Measurements from ENCODE around the gene KRTCAP3. TPM values are rescaled to one million over a fixed set of nuclear protein-coding genes. Genes with fewer than 3 reads are reported as not detected.

KRTCAP3 gene
- total RNA-seq: 1 to 10 TPM; 7.1 to 7.4 TPM

GRCh38 chr2:27441958-27442919 is at the start of gene KRTCAP3:
KRTCAP3 (plus strand) TSS chr2:27442381; CDS start chr2:27442413, 32 bp downstream.

GRCh38 chr2:27409321-27410073 is 32.7 kb upstream of the KRTCAP3 start, which contains the start of gene PPM1G:
PPM1G (minus strand) TSS chr2:27409591; CDS start chr2:27409422, 169 bp downstream.

GRCh38 chr2:27428213-27428977 is 13.8 kb upstream of the KRTCAP3 start, which contains the start of gene NRBP1:
NRBP1 (plus strand) TSS chr2:27428631; CDS start chr2:27433274, 4,643 bp downstream.

GRCh38 chr2:27489498-27490397 is 47.6 kb downstream of the KRTCAP3 start, which contains the start of gene IFT172:
IFT172 (minus strand) TSS chr2:27489743; CDS start chr2:27489653, 90 bp downstream.

Other genes with a start within 250 kb of the KRTCAP3 start
- gene ATRAID, start 230.3 kb upstream of the KRTCAP3 start, total RNA-seq: 10 to 100 TPM; 69.8 to 70.7 TPM
- gene SLC5A6, start 230.1 kb upstream of the KRTCAP3 start, total RNA-seq: 10 to 100 TPM; 19.7 to 21.1 TPM
- gene CAD, start 225.0 kb upstream of the KRTCAP3 start, total RNA-seq: 10 to 100 TPM; 45.1 to 47.0 TPM
- gene SLC30A3, start 179.3 kb upstream of the KRTCAP3 start, total RNA-seq: under 1 TPM; 0.08 to 0.12 TPM
- not detected for gene DNAJC5G, start 166.9 kb upstream of the KRTCAP3 start, total RNA-seq
- under 1 TPM in 1 of 2 experiments, not detected in 1; 0.12 TPM for gene TRIM54, start 160.0 kb upstream of the KRTCAP3 start, total RNA-seq
- 1 to 10 TPM; 3.4 to 3.6 TPM for gene UCN, start 133.9 kb upstream of the KRTCAP3 start, total RNA-seq
- gene MPV17, start 119.3 kb upstream of the KRTCAP3 start, total RNA-seq: 10 to 100 TPM; 75.5 to 87.4 TPM
- 10 to 100 TPM; 53.6 to 56.8 TPM for gene GTF3C2, start 85.6 kb upstream of the KRTCAP3 start, total RNA-seq
- 10 to 100 TPM; 36.7 to 38.0 TPM for gene EIF2B4, start 72.0 kb upstream of the KRTCAP3 start, total RNA-seq
- gene SNX17, start 71.8 kb upstream of the KRTCAP3 start, total RNA-seq: 100 to 1,000 TPM; 109 to 112 TPM
- gene ZNF513, start 61.6 kb upstream of the KRTCAP3 start, total RNA-seq: 10 to 100 TPM; 17.3 to 20.1 TPM
- 10 to 100 TPM; 98.2 to 98.3 TPM for gene PPM1G, start 32.8 kb upstream of the KRTCAP3 start, total RNA-seq
- 10 to 100 TPM; 74.0 to 74.8 TPM for gene NRBP1, start 13.8 kb upstream of the KRTCAP3 start, total RNA-seq
- gene IFT172, start 47.4 kb downstream of the KRTCAP3 start, total RNA-seq: 10 to 100 TPM; 10.4 to 11.1 TPM
- under 1 TPM in 1 of 2 experiments, not detected in 1; 0.22 TPM for gene FNDC4, start 52.8 kb downstream of the KRTCAP3 start, total RNA-seq
- not detected for gene GCKR, start 54.5 kb downstream of the KRTCAP3 start, total RNA-seq
- 10 to 100 TPM; 40.6 to 40.8 TPM for gene ZNF512, start 140.7 kb downstream of the KRTCAP3 start, total RNA-seq
- 1 to 10 TPM; 1.1 to 1.4 TPM for gene CCDC121, start 186.6 kb downstream of the KRTCAP3 start, total RNA-seq
- 10 to 100 TPM; 34.2 to 36.4 TPM for gene GPN1, start 186.7 kb downstream of the KRTCAP3 start, total RNA-seq
- gene SUPT7L, start 221.2 kb downstream of the KRTCAP3 start, total RNA-seq: 10 to 100 TPM; 35.3 to 36.0 TPM
- 10 to 100 TPM; 22.6 to 23.3 TPM for gene SLC4A1AP, start 221.5 kb downstream of the KRTCAP3 start, total RNA-seq

All from activated naive CD4-positive, alpha-beta T cell treated with anti-CD3 and anti-CD28 coated beads, Interleukin-2, amount 10 ng/mL, durations not matched to agents 5 hours and 36 hours (primary cell).